K562 (cell line): ENCODE results near the gene ACOD1. TPM values are rescaled to one million over a fixed set of nuclear protein-coding genes. Genes with fewer than 3 reads are reported as not detected.
A peak's percentile ranks its signal among the peaks of the same experiment; 100 is the strongest.
"Not testable (repeated sequence)": the region's sequence is repeated elsewhere in the genome, so short reads cannot be mapped to it uniquely, and the experiment has no call there.

Experiments
- ARID1B ChIP-seq: fragments of 450-650 bp; IDR thresholded peaks from 2 replicates; pipeline ENCODE4 v1.6.1; 2016; ENCODE audit warnings: antibody characterized with exemption, mild to moderate bottlenecking, inconsistent platforms
- ATF7 ChIP-seq: fragments of 450-650 bp; IDR thresholded peaks from 2 replicates; pipeline ENCODE4 v1.7.1; 2014; ENCODE audit warnings: mild to moderate bottlenecking, moderate library complexity
- CBFA2T3 ChIP-seq: fragments of 450-650 bp; IDR thresholded peaks from 2 replicates; pipeline ENCODE4 v1.6.1; 2017
- DPF2 ChIP-seq: fragments of 450-650 bp; IDR thresholded peaks from 2 replicates; pipeline ENCODE4 v1.6.1; 2016
- EHMT2 ChIP-seq: fragments of 450-650 bp; IDR thresholded peaks from 2 replicates; pipeline ENCODE4 v1.6.1; 2018; ENCODE audit warnings: antibody characterized with exemption
- L3MBTL2 ChIP-seq: fragments of 450-650 bp; IDR thresholded peaks from 2 replicates; pipeline ENCODE4 v1.6.1; 2016; ENCODE audit warnings: mild to moderate bottlenecking, moderate library complexity
- MAFF ChIP-seq: IDR thresholded peaks from 2 replicates; pipeline ENCODE4 v1.6.1; 2012; ENCODE audit warnings: low read length, improper control_type of control experiment
- MTA3 ChIP-seq: fragments of 450-650 bp; formaldehyde crosslinking; IDR thresholded peaks from 2 replicates; pipeline ENCODE4 v1.6.1; 2017; ENCODE audit warnings: mild to moderate bottlenecking, borderline replicate concordance
- NFE2L1 ChIP-seq: fragments of 450-650 bp; IDR thresholded peaks from 2 replicates; pipeline ENCODE4 v1.6.1; 2016; ENCODE audit warnings: missing genetic modification characterization, low read depth, mild to moderate bottlenecking, missing compliant biosample characterization, moderate library complexity, borderline replicate concordance
- NFRKB ChIP-seq: fragments of 450-650 bp; IDR thresholded peaks from 2 replicates; pipeline ENCODE4 v1.6.1; 2016; ENCODE audit warnings: low read depth
- NRF1 ChIP-seq, 2 experiments: fragments of 450-650 bp; IDR thresholded peaks in 1 of 2; conservative IDR thresholded peaks in 1 of 2; 2 replicates each; pipeline ENCODE4 v1.6.1; 2014; ENCODE audit warnings: mild to moderate bottlenecking in 2 of 2
- RFX1 ChIP-seq: fragments of 450-650 bp; IDR thresholded peaks from 2 replicates; pipeline ENCODE4 v1.6.1; 2016; ENCODE audit warnings: mild to moderate bottlenecking, moderate library complexity
- SMARCA4 ChIP-seq: fragments of 450-650 bp; IDR thresholded peaks from 2 replicates; pipeline ENCODE4 v1.6.1; 2016
- SOX6 ChIP-seq: fragments of 450-650 bp; IDR thresholded peaks from 2 replicates; pipeline ENCODE4 v1.6.1; 2014; ENCODE audit warnings: mild to moderate bottlenecking
- TAL1 ChIP-seq: fragments of 450-650 bp; IDR thresholded peaks from 2 replicates; pipeline ENCODE4 v1.6.1; 2016; ENCODE audit warnings: mild to moderate bottlenecking
- TRIM24 ChIP-seq, 2 experiments: fragments of 450-650 bp; IDR thresholded peaks; 2 replicates each; pipeline ENCODE4 v1.6.1; 2016
- ZFX ChIP-seq: sonication (generic); formaldehyde crosslinking; IDR thresholded peaks from 2 replicates; pipeline ENCODE4 v1.8.0; 2022; ENCODE audit warnings: mild to moderate bottlenecking, missing genetic modification reagents, moderate library complexity
- ZNF24 ChIP-seq: fragments of 450-650 bp; IDR thresholded peaks from 2 replicates; pipeline ENCODE4 v1.6.1; 2016
- polyA plus RNA-seq, 8 experiments: library from polyadenylated mRNA; depleted of rRNA in 4 of 8; stranded (reverse) in 5 of 8; unstranded in 3 of 8; fragments of >200 nt; fragmentation: Nextera tagmentation in 2 of 8; fragmentation: Illumina TruSeq in 1 of 8; extraction: Ambion mirVana in 2 of 8; extraction: Trizol in 1 of 8; gene quantifications; 2 replicates each; pipeline versions ENCODE4 v1.2.1 to v1.2.3, GENCODE V29; 2011 to 2014; ENCODE audit warnings: inconsistent platforms in 1 of 8, missing spikeins in 1 of 8
- total RNA-seq, 7 experiments: library from RNA; depleted of rRNA in 6 of 7; stranded (reverse); fragments of >200 nt in 6 of 7; fragmentation: Illumina TruSeq in 2 of 7; extraction: Trizol in 2 of 7; gene quantifications; 2 replicates each; pipeline versions ENCODE4 v1.2.1 to v1.2.3, GENCODE V29; 2011 to 2021; ENCODE audit warnings: low replicate concordance in 1 of 7
- TF ChIP-seq, protein P1 (sequence below), 2 experiments: fragments of 450-650 bp; formaldehyde crosslinking in 1 of 2; IDR thresholded peaks; 2 replicates each; pipeline versions ENCODE4 v1.4.0 to v1.6.1; 2014 to 2020; ENCODE audit warnings: mild to moderate bottlenecking in 2 of 2, borderline replicate concordance in 1 of 2, low read depth in 1 of 2
- TF ChIP-seq, protein P2 (sequence below), 2 experiments: fragments of 450-650 bp in 1 of 2; sonication (generic) in 1 of 2; formaldehyde crosslinking in 1 of 2; IDR thresholded peaks in 1 of 2; conservative IDR thresholded peaks in 1 of 2; 2 replicates each; pipeline versions ENCODE4 v1.6.1 to v1.8.1; 2016 to 2023; ENCODE audit warnings: mild to moderate bottlenecking in 2 of 2, moderate library complexity in 2 of 2, inconsistent platforms in 1 of 2, missing genetic modification reagents in 1 of 2

The ACOD1 gene
- total and polyA plus RNA-seq, 9 of the 15 experiments (the other 6 are each of a cell fraction or from before 2014, with no cell fraction given), result not detected

DNA sequence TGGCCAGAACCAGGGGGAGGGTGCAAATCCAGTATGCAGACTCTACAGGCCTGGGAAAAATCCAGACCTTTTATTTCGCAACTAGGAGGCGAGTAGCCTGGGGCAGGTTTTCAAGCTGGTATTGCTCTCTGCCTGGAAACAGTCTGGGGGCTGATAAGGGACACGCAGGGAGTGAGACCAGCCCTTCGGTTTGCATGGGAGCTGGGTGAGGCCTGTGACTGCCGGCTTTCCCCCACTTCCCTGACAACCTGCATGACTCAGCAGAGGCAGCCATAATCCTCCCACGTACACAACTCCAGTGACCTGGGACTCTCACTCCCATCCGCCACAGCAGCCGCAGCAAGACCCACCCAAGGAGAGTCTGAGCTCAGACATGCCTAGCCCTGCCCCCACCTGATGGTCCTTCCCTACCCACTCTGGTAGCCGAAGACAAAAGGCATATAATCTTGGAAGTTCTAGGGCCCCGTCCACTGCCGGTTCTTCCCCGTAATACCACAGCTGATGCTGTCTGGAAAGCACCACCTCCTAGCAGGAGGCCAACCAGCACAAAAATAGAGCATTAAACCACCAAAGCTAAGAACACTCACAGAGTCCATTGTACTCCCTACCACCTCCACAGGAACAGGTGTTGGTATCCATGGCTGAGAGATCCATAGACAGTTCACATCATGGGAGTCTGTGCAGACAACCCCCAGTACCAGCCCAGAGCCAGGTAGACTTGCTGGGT is 30.4 kb upstream of the ACOD1 start (continued):
- TF ChIP-seq, protein P1, sequence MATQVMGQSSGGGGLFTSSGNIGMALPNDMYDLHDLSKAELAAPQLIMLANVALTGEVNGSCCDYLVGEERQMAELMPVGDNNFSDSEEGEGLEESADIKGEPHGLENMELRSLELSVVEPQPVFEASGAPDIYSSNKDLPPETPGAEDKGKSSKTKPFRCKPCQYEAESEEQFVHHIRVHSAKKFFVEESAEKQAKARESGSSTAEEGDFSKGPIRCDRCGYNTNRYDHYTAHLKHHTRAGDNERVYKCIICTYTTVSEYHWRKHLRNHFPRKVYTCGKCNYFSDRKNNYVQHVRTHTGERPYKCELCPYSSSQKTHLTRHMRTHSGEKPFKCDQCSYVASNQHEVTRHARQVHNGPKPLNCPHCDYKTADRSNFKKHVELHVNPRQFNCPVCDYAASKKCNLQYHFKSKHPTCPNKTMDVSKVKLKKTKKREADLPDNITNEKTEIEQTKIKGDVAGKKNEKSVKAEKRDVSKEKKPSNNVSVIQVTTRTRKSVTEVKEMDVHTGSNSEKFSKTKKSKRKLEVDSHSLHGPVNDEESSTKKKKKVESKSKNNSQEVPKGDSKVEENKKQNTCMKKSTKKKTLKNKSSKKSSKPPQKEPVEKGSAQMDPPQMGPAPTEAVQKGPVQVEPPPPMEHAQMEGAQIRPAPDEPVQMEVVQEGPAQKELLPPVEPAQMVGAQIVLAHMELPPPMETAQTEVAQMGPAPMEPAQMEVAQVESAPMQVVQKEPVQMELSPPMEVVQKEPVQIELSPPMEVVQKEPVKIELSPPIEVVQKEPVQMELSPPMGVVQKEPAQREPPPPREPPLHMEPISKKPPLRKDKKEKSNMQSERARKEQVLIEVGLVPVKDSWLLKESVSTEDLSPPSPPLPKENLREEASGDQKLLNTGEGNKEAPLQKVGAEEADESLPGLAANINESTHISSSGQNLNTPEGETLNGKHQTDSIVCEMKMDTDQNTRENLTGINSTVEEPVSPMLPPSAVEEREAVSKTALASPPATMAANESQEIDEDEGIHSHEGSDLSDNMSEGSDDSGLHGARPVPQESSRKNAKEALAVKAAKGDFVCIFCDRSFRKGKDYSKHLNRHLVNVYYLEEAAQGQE (IDR thresholded peaks at IDR 0.05; ENCODE audit: borderline replicate concordance), result peak; percentile 40; the same call in 1 of the 2 replicates
- TF ChIP-seq, protein P1 (CRISPR knock-in tag; IDR thresholded peaks at IDR 0.05; ENCODE audit: low read depth), result not testable (repeated sequence)
- TF ChIP-seq L3MBTL2 (peak; percentile 45; the same call in 1 of the 2 replicates), ZNF24 (0 out of 2 replicates have a peak, but pooled peaks have one; percentile 21), NFE2L1 (tag) (peak; percentile 70; the same call in 1 of the 2 replicates), ZFX (CRISPR knock-in tag) (peak; percentile 49; the same call in 1 of the 2 replicates), ATF7 (peak; percentile 51; the same call in 1 of the 2 replicates), NFRKB (peak; percentile 65; the same call in 1 of the 2 replicates), SOX6 (0 out of 2 replicates have a peak, but pooled peaks have one; percentile 50), MTA3 (peak; percentile 48), SMARCA4 (peak; percentile 74; the same call in 1 of the 2 replicates), TRIM24 (IDR thresholded peaks at IDR 0.05) (peak; percentile 40 to 56; a peak in 2 of 4 replicates), EHMT2 (peak; percentile 48; the same call in 1 of the 2 replicates), RFX1 (peak; percentile 46; the same call in 1 of the 2 replicates), TAL1 (0 out of 2 replicates have a peak, but pooled peaks have one; percentile 22), ARID1B (peak; percentile 75), MAFF (peak; percentile 47), CBFA2T3 (peak; percentile 74), DPF2 (peak; percentile 76), NRF1 (conservative IDR thresholded peaks at IDR 0.05 in 1 of 2, IDR thresholded peaks at IDR 0.05 in 1 of 2) (peak in 1 of 2 experiments; percentile 32; a peak in 1 of 4 replicates)
- TF ChIP-seq, protein P2, sequence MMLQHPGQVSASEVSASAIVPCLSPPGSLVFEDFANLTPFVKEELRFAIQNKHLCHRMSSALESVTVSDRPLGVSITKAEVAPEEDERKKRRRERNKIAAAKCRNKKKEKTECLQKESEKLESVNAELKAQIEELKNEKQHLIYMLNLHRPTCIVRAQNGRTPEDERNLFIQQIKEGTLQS (IDR thresholded peaks at IDR 0.05), result peak; percentile 64
- TF ChIP-seq, protein P2 (CRISPR knock-in tag; conservative IDR thresholded peaks at IDR 0.05), result not testable (repeated sequence)
